Naive thymus-derived CD4-positive, alpha-beta T cell (primary cell): ENCODE data around the gene CYP26B1. TPM values are rescaled to one million over a fixed set of nuclear protein-coding genes. Genes with fewer than 3 reads are reported as not detected.
A peak's percentile ranks its signal among the peaks of the same experiment; 100 is the strongest.

Experiments used
- ATAC-seq: fragments of 150-1000 bp; cut with Tn5 transposase; 2 replicates; pipeline ENCODE4 v1.10.0; 2021; ENCODE audit warnings: mild to moderate bottlenecking, moderate library complexity
- CTCF ChIA-PET: fragments of 350-600 bp; sonication (Branson Sonifier 250); formaldehyde crosslinking; loops from one replicate; lab custom pipeline; 2021; ENCODE audit warnings: antibody characterized with exemption; lab: Charles Lee
- POLR2A ChIA-PET: fragments of 350-600 bp; sonication (Branson Sonifier 250); formaldehyde crosslinking; loops from one replicate; lab custom pipeline; 2021; ENCODE audit warnings: antibody characterized with exemption, inconsistent platforms; lab: Charles Lee
- DNase-seq, 9 donors: peaks; one replicate each; pipeline versions ENCODE4 v3.0.0 to v3.0.0-alpha.2; 2020 to 2022; ENCODE audit warnings: mixed read lengths in 1 of 9
- H3K27ac ChIP-seq: one replicate; pipeline ENCODE4 v1.7.0; 2013; ENCODE audit warnings: mild to moderate bottlenecking, low read depth, low read length, moderate library complexity
- H3K27me3 ChIP-seq, 2 donors: one replicate each; pipeline ENCODE4 v1.7.0; 2013; ENCODE audit warnings: low read length in 2 of 2, mild to moderate bottlenecking in 2 of 2, moderate library complexity in 2 of 2; ENCODE audit not compliant: control insufficient read depth in 2 of 2, insufficient read depth in 2 of 2
- H3K36me3 ChIP-seq, 3 experiments: 1 replicate in 2 of 3; 2 replicates in 1 of 3; pipeline ENCODE4 v1.7.0; 2013; ENCODE audit warnings: low read length in 3 of 3, mild to moderate bottlenecking in 3 of 3, moderate library complexity in 1 of 3; ENCODE audit not compliant: insufficient read depth in 3 of 3, control insufficient read depth in 2 of 3
- H3K4me1 ChIP-seq, 2 donors: one replicate each; pipeline ENCODE4 v1.7.0; 2013; ENCODE audit warnings: low read length in 2 of 2, mild to moderate bottlenecking in 2 of 2, moderate library complexity in 1 of 2; ENCODE audit not compliant: control insufficient read depth in 2 of 2, insufficient read depth in 2 of 2
- H3K4me3 ChIP-seq: 2 replicates; pipeline ENCODE4 v1.7.0; 2013; ENCODE audit warnings: mild to moderate bottlenecking, low read length
- H3K9me3 ChIP-seq, 3 experiments: 1 replicate in 2 of 3; 2 replicates in 1 of 3; pipeline ENCODE4 v1.7.0; 2013; ENCODE audit warnings: low read length in 3 of 3; ENCODE audit not compliant: control insufficient read depth in 2 of 3
- H3K27ac Mint-ChIP-seq, 9 donors: one replicate each; pipeline ENCODE4 v1.8.0; 2020 to 2022; ENCODE audit warnings: mixed read lengths in 9 of 9, mild to moderate bottlenecking in 8 of 9, moderate library complexity in 5 of 9, inconsistent platforms in 2 of 9
- H3K27me3 Mint-ChIP-seq, 5 donors: one replicate each; pipeline ENCODE4 v1.8.0; 2021 to 2022; ENCODE audit warnings: mixed read lengths in 5 of 5, mild to moderate bottlenecking in 1 of 5
- H3K36me3 Mint-ChIP-seq, 5 donors: one replicate each; pipeline ENCODE4 v1.8.0; 2020 to 2022; ENCODE audit warnings: mixed read lengths in 5 of 5, mild to moderate bottlenecking in 3 of 5, inconsistent platforms in 1 of 5
- H3K4me1 Mint-ChIP-seq, 7 donors: one replicate each; pipeline ENCODE4 v1.8.0; 2020 to 2022; ENCODE audit warnings: mixed read lengths in 7 of 7, mild to moderate bottlenecking in 3 of 7, inconsistent platforms in 1 of 7
- H3K4me3 Mint-ChIP-seq, 10 donors: one replicate each; pipeline ENCODE4 v1.8.0; 2020 to 2022; ENCODE audit warnings: mild to moderate bottlenecking in 10 of 10, mixed read lengths in 10 of 10, moderate library complexity in 6 of 10, inconsistent platforms in 2 of 10
- H3K9me3 Mint-ChIP-seq, 11 donors: one replicate each; pipeline ENCODE4 v1.8.0; 2020 to 2022; ENCODE audit warnings: mixed read lengths in 11 of 11, mild to moderate bottlenecking in 4 of 11, inconsistent platforms in 1 of 11, moderate library complexity in 1 of 11
- intact Hi-C, 2 donors: fragments of 100-400 bp; cut with micrococcal nuclease; formaldehyde crosslinking; loops; one replicate each; pipeline ENCODE4 v1.15.1; 2023
- polyA plus RNA-seq, 2 donors: library from polyadenylated mRNA; unstranded; fragments of 300-500 nt; fragmentation: Illumina TruSeq; gene quantifications; one replicate each; pipeline ENCODE4 v1.2.3, GENCODE V29; 2021
- total RNA-seq, 6 experiments: library from RNA in 5 of 6; stranded (reverse) in 5 of 6; gene quantifications; 1 replicate in 5 of 6; 2 replicates in 1 of 6; pipeline ENCODE4 v1.2.3 and lab custom pipeline; 2021 to 2026

CYP26B1 gene
- total and polyA plus RNA-seq, 7 experiments from 2014 or later = not detected

- ChIA-PET POLR2A (no interaction called here), CTCF (no interaction called here)
- Histone ChIP-seq H3K27ac (no peak overlapping the region), H3K36me3 (no peaks in the 10 kb centered on the region), H3K9me3 (no peaks in the 10 kb centered on the region), H3K27me3 (no peaks in the 10 kb centered on the region), H3K4me3 (no peak overlapping the region), H3K4me1 (no peaks in the 10 kb centered on the region)
- no peak for ATAC-seq
- Mint-ChIP-seq H3K9me3 (no peaks in the 10 kb centered on the region), H3K4me3 (no peak overlapping the region), H3K27ac (no peak overlapping the region), H3K36me3 (no peaks in the 10 kb centered on the region), H3K27me3 (peaks cover 0 to 8% (median 0%) of the 10 kb centered on the region in 5 donors), H3K4me1 (peaks cover 0 to 2% (median 0%) of the 10 kb centered on the region in 7 donors)
- intact Hi-C loops = loop anchor here in 1 of 2 donors (5.0 kb wide), 1 partner anchor 589 kb away; no protein-coding TSS in a partner anchor
- no peak for DNase-seq
Measured at GRCh38 chr2:72136331-72136730, 11.3 kb downstream of the CYP26B1 start.

- H3K27me3 Mint-ChIP-seq = peaks cover 0 to 8% (median 0%) of the 10 kb centered on the region in 5 donors
- Histone ChIP-seq H3K27ac (no peak overlapping the region), H3K9me3 (no peaks in the 10 kb centered on the region), H3K4me3 (no peak overlapping the region), H3K36me3 (no peaks in the 10 kb centered on the region), H3K4me1 (no peaks in the 10 kb centered on the region), H3K27me3 (no peaks in the 10 kb centered on the region)
- no peak overlapping the region for H3K4me3 Mint-ChIP-seq
- ATAC-seq = no peak
- POLR2A ChIA-PET = no interaction called here
- H3K9me3 Mint-ChIP-seq = no peaks in the 10 kb centered on the region
- H3K4me1 Mint-ChIP-seq = peaks cover 0 to 2% (median 0%) of the 10 kb centered on the region in 7 donors
- no peak for DNase-seq
- no peaks in the 10 kb centered on the region for H3K36me3 Mint-ChIP-seq
- intact Hi-C loops = loop anchor here in 1 of 2 donors (5.0 kb wide), 1 partner anchor 589 kb away; no protein-coding TSS in a partner anchor
- no peak overlapping the region for H3K27ac Mint-ChIP-seq
- CTCF ChIA-PET = no interaction called here
Measured at GRCh38 chr2:72135921-72136320, 11.7 kb downstream of the CYP26B1 start.

- H3K27ac Mint-ChIP-seq = no peak overlapping the region
- no peaks in the 10 kb centered on the region for H3K9me3 Mint-ChIP-seq
- intact Hi-C loops = loop anchor here in 1 of 2 donors (5.0 kb wide), 1 partner anchor 588 kb away; no protein-coding TSS in a partner anchor
- DNase-seq (no peak), ATAC-seq (no peak)
- ChIA-PET POLR2A (no interaction called here), CTCF (no interaction called here)
- peaks cover 0 to 9% (median 4%) of the 10 kb centered on the region in 5 donors for H3K27me3 Mint-ChIP-seq
- Histone ChIP-seq H3K36me3 (no peaks in the 10 kb centered on the region), H3K27me3 (no peaks in the 10 kb centered on the region), H3K4me3 (no peak overlapping the region), H3K4me1 (no peaks in the 10 kb centered on the region), H3K9me3 (no peaks in the 10 kb centered on the region), H3K27ac (no peak overlapping the region)
- no peaks in the 10 kb centered on the region for H3K36me3 Mint-ChIP-seq
- no peak overlapping the region for H3K4me3 Mint-ChIP-seq
- H3K4me1 Mint-ChIP-seq = peaks cover 0 to 2% (median 0%) of the 10 kb centered on the region in 7 donors
Measured at GRCh38 chr2:72134997-72135800, 12.5 kb downstream of the CYP26B1 start.

GRCh38 chr2:72134408-72134996, 13.2 kb downstream of the CYP26B1 start:
- intact Hi-C loops = no loop called here
- Histone ChIP-seq H3K27ac (no peak overlapping the region), H3K4me1 (no peaks in the 10 kb centered on the region), H3K36me3 (no peaks in the 10 kb centered on the region), H3K27me3 (no peaks in the 10 kb centered on the region), H3K4me3 (no peak overlapping the region), H3K9me3 (no peaks in the 10 kb centered on the region)
- DNase-seq (no peak), ATAC-seq (no peak)
- POLR2A ChIA-PET = no interaction called here
- Mint-ChIP-seq H3K27me3 (peaks cover 0 to 13% (median 4%) of the 10 kb centered on the region in 5 donors), H3K9me3 (no peaks in the 10 kb centered on the region), H3K4me3 (no peak overlapping the region), H3K36me3 (no peaks in the 10 kb centered on the region), H3K4me1 (peaks cover 0 to 2% (median 0%) of the 10 kb centered on the region in 7 donors), H3K27ac (no peak overlapping the region)
- CTCF ChIA-PET = no interaction called here

- no peaks in the 10 kb centered on the region for H3K4me1 ChIP-seq
- no peaks in the 10 kb centered on the region for H3K36me3 ChIP-seq
- H3K27me3 ChIP-seq = no peaks in the 10 kb centered on the region
- H3K9me3 Mint-ChIP-seq = no peaks in the 10 kb centered on the region
- intact Hi-C loops = no loop called here
- H3K27ac Mint-ChIP-seq = no peak overlapping the region
- peaks cover 0 to 2% (median 0%) of the 10 kb centered on the region in 7 donors for H3K4me1 Mint-ChIP-seq
- no peak overlapping the region for H3K27ac ChIP-seq
- DNase-seq (no peak), ATAC-seq (no peak)
- no peak overlapping the region for H3K4me3 ChIP-seq
- POLR2A ChIA-PET = no interaction called here
- H3K36me3 Mint-ChIP-seq = no peaks in the 10 kb centered on the region
- H3K27me3 Mint-ChIP-seq = peaks cover 0 to 15% (median 5%) of the 10 kb centered on the region in 5 donors
- no peak overlapping the region for H3K4me3 Mint-ChIP-seq
- H3K9me3 ChIP-seq = no peaks in the 10 kb centered on the region
- CTCF ChIA-PET = no interaction called here
Measured at GRCh38 chr2:72133721-72134407, 13.8 kb downstream of the CYP26B1 start.

- DNase-seq (peak in 1 of 9 donors; percentile 3), ATAC-seq (no peak)
- CTCF ChIA-PET = no interaction called here
Measured at GRCh38 chr2:72132981-72133720, 14.5 kb downstream of the CYP26B1 start.

More at GRCh38 chr2:72132981-72133720, 14.5 kb downstream of the CYP26B1 start:
- H3K36me3 Mint-ChIP-seq = no peaks in the 10 kb centered on the region
- Histone ChIP-seq H3K27ac (no peak overlapping the region), H3K36me3 (no peaks in the 10 kb centered on the region), H3K27me3 (no peaks in the 10 kb centered on the region), H3K4me3 (no peak overlapping the region), H3K9me3 (no peaks in the 10 kb centered on the region), H3K4me1 (no peaks in the 10 kb centered on the region)
- intact Hi-C loops = no loop called here
- H3K4me1 Mint-ChIP-seq = peaks cover 0 to 2% (median 0%) of the 10 kb centered on the region in 7 donors
- no peak overlapping the region for H3K4me3 Mint-ChIP-seq
- no peak overlapping the region for H3K27ac Mint-ChIP-seq
- POLR2A ChIA-PET = no interaction called here
- peaks cover 0 to 16% (median 5%) of the 10 kb centered on the region in 5 donors for H3K27me3 Mint-ChIP-seq
- H3K9me3 Mint-ChIP-seq = no peaks in the 10 kb centered on the region
